GM21515 (cell line): ENCODE measurements around the gene FBXO33.
"Not testable (repeated sequence)": the region's sequence is repeated elsewhere in the genome, so short reads cannot be mapped to it uniquely, and the experiment has no call there.

Experiments used
- ATAC-seq: cut with Tn5 transposase; IDR thresholded peaks from one replicate; pipeline ENCODE4 v1.9.1; 2021; ENCODE audit not compliant: unreplicated experiment

Gene FBXO33

GRCh38 chr14:39374851-39375250 is 57.4 kb downstream of the FBXO33 start:
- no peak for ATAC-seq

GRCh38 chr14:39372656-39373055 is 59.6 kb downstream of the FBXO33 start:
- ATAC-seq: no peak

- no peak for ATAC-seq
Observed at GRCh38 chr14:39370415-39370814, 61.8 kb downstream of the FBXO33 start.

- no peak for ATAC-seq
Observed at GRCh38 chr14:39369029-39369428, 63.2 kb downstream of the FBXO33 start.

GRCh38 chr14:39368261-39368959 is 63.8 kb downstream of the FBXO33 start:
- no peak for ATAC-seq

GRCh38 chr14:39367387-39367751 is 64.9 kb downstream of the FBXO33 start:
- ATAC-seq: no peak

- ATAC-seq: no peak
Observed at GRCh38 chr14:39366460-39367386, 65.5 kb downstream of the FBXO33 start.

- ATAC-seq: no peak
Observed at GRCh38 chr14:39365354-39365753, 66.9 kb downstream of the FBXO33 start.

- no peak for ATAC-seq
Observed at GRCh38 chr14:39364509-39364908, 67.7 kb downstream of the FBXO33 start.

DNA sequence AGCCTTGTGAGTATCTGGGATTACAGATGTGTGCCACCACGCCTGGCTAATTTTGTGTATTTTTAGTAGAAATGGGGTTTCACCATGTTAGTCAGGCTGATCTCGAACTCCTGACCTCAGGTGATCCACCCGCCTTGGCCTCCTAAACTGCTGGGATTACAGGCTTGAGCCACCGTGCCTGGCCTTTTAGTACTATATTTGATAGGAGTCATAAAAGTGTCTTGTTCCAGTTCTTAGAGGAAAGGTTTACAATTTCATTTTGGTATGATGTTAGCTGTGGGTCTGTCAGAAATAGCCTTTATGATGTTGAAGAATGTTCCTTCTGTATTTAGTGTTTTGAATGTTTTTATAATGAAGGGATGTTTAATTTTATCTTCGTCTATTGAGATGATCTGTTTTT is 70.7 kb downstream of the FBXO33 start:
- ATAC-seq: not testable (repeated sequence)

DNA sequence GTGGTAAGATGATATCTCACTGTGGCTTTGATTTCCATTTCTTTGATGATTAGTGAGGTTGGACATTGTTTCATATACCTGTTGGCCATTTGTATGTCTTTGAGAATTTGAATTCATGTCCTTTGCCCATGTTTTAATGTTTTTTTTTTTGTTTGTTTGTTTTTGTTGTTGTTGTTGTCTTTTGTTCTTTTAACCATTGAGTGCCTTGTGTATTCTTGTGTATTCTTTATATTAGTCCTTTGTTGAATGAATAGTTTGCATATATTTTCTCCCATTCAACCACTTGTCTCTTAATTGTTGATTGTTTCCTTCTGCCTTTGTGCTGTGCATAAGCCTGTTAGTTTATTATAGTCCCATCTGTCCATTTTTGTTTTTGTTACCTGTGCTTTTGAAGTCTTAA is 71.9 kb downstream of the FBXO33 start:
- no peak for ATAC-seq

GRCh38 chr14:39359069-39359468 is 73.2 kb downstream of the FBXO33 start:
- ATAC-seq: not testable (repeated sequence)

- no peak for ATAC-seq
Observed at GRCh38 chr14:39351708-39352107, 80.5 kb downstream of the FBXO33 start.

GRCh38 chr14:39350866-39351265 is 81.4 kb downstream of the FBXO33 start:
- ATAC-seq: no peak
